Left ventricle myocardium inferior (tissue), 1 donor: ENCODE data around the gene MMP15. TPM values are rescaled to one million over a fixed set of nuclear protein-coding genes. Genes with fewer than 3 reads are reported as not detected.

Source experiments
- DNase-seq: peaks from one replicate; pipeline ENCODE4 v3.0.0-alpha.2; 2020
- H3K27ac ChIP-seq: fragments of 200-600 bp; replicated peaks from 2 replicates; pipeline ENCODE4 v1.8.0; 2021
- H3K27me3 ChIP-seq: fragments of 200-600 bp; 2 replicates; pipeline ENCODE4 v1.8.0; 2021; ENCODE audit warnings: low read depth
- H3K36me3 ChIP-seq: fragments of 200-600 bp; 2 replicates; pipeline ENCODE4 v1.8.0; 2021
- H3K4me1 ChIP-seq: fragments of 200-600 bp; 2 replicates; pipeline ENCODE4 v1.8.0; 2021
- H3K4me3 ChIP-seq: fragments of 200-600 bp; 2 replicates; pipeline ENCODE4 v1.8.0; 2021; ENCODE audit warnings: mild to moderate bottlenecking, moderate library complexity
- H3K9me3 ChIP-seq: fragments of 200-600 bp; replicated peaks from 2 replicates; pipeline ENCODE4 v1.8.0; 2021
- intact Hi-C: fragments of 100-400 bp; cut with micrococcal nuclease; formaldehyde crosslinking; loops from one replicate; pipeline ENCODE4 v1.11.0; 2022
- total RNA-seq: library from RNA; stranded (reverse); fragmentation: NEBNext Ultra II Directional; extraction: Animal tissue kit (Norgen Biotek cat#: 25700); gene quantifications from one replicate; pipeline ENCODE4 v1.2.1, GENCODE V29; 2021
- TF ChIP-seq, protein P1 (sequence below): fragments of 200-600 bp; IDR thresholded peaks from 2 replicates; pipeline ENCODE4 v1.8.0; 2021; ENCODE audit warnings: antibody characterized with exemption, mild to moderate bottlenecking, borderline replicate concordance
- donor health status: DM: no; HTN: yes; CAD: no; lungs with severe emphysema.

The MMP15 gene
- total RNA-seq, 1 donor from 2014 or later, result 64.1 TPM

DNA sequence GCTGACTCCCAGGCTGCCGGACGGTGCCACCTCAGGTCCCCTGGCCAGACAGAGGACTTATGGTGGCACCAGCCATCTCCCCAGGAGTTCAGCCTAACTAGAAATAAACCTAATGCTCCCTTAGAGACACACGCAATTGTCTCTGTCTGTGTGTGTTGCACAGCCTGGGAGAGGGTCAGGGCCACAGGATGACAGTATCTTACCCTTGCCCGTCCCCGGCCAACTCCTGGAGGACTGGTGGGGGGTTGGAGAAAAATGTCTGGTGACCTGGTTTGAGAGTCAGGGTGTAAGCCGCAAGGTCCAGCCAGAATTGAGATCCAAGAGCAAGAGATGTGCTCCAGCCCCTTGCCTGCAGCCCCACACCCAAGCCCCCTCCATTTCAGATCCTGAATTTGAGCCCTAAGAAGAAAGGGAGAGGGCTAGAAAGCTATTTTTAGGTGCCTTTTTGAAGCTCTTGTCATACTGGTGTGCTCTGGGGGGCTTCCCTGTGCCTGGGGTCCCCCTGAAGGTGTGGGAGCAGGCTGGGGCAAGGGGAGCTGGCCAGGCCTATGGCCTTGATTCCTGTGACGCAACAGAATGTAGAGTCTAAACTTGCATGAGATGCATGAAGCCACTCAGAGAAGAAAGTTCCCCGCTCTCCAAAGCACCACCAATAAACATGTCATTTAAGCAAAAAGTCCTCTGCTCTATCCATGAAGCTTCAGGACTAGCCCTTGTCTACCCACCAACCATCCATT, 37.9 kb upstream of the MMP15 start:
- no peak for DNase-seq
- Histone ChIP-seq H3K4me1 (peaks cover 25% of the 10 kb centered on the region), H3K9me3 (no peaks in the 10 kb centered on the region), H3K27ac (no peak overlapping the region), H3K27me3 (no peaks in the 10 kb centered on the region), H3K4me3 (no peak overlapping the region), H3K36me3 (no peaks in the 10 kb centered on the region)
- intact Hi-C loops, result no loop called here
- TF ChIP-seq, protein P1, sequence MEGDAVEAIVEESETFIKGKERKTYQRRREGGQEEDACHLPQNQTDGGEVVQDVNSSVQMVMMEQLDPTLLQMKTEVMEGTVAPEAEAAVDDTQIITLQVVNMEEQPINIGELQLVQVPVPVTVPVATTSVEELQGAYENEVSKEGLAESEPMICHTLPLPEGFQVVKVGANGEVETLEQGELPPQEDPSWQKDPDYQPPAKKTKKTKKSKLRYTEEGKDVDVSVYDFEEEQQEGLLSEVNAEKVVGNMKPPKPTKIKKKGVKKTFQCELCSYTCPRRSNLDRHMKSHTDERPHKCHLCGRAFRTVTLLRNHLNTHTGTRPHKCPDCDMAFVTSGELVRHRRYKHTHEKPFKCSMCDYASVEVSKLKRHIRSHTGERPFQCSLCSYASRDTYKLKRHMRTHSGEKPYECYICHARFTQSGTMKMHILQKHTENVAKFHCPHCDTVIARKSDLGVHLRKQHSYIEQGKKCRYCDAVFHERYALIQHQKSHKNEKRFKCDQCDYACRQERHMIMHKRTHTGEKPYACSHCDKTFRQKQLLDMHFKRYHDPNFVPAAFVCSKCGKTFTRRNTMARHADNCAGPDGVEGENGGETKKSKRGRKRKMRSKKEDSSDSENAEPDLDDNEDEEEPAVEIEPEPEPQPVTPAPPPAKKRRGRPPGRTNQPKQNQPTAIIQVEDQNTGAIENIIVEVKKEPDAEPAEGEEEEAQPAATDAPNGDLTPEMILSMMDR, result no peak

DNA sequence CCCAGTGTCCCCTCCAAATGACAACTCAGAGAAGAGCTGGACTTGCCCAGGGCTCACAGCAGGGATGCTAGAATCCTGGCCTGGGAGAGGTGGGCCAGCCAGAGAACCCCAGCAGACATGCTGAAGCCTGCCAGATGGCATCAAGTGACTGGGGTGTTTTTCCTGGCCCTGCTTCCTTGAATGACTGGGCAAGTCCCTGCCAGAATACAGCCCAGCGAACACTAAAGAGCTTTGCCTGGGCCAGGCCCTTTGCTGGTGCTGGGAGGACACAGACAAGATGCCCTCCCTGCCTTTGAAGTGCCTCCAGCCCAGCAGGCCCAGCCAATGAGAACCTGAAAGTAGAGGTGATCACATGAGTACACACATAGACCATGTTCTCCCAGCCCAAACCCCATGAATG, 36.6 kb upstream of the MMP15 start:
- Histone ChIP-seq H3K27me3 (no peaks in the 10 kb centered on the region), H3K4me3 (no peak overlapping the region), H3K27ac (peak overlapping the region; percentile 60), H3K4me1 (peaks cover 25% of the 10 kb centered on the region), H3K36me3 (peaks cover 3% of the 10 kb centered on the region), H3K9me3 (no peaks in the 10 kb centered on the region)
- intact Hi-C loops, result no loop called here
- TF ChIP-seq, protein P1, result no peak
- DNase-seq, result peak; percentile 51

DNA sequence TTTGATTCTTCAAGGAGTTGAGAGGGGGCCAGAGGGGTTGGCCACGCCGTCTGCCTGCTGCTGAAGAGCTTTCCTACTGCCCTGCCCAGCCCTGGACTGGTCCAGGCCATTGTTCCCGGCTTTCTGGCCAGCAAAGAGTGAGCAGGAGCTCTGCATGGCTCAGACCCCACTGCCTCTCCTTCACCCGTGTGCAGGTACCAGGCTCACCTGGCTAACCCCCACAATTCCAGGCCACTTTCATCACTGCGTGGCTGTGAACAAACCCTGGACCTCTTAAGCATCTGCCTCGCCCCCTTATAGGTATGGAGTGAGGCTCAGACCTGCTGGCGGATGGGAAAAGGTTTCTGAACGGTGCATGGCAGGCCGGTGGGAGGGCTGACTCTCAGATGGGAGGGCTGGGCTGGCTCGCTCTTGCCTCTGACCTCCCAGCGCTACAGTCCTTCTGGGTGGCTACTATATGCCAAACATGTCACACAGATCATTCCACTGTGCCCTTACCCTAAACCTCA, 33.9 kb upstream of the MMP15 start:
- TF ChIP-seq, protein P1, result no peak
- Histone ChIP-seq H3K27me3 (no peaks in the 10 kb centered on the region), H3K27ac (no peak overlapping the region), H3K4me3 (no peak overlapping the region), H3K4me1 (peaks cover 24% of the 10 kb centered on the region), H3K9me3 (no peaks in the 10 kb centered on the region), H3K36me3 (peaks cover 21% of the 10 kb centered on the region)
- no peak for DNase-seq
- intact Hi-C loops, result no loop called here

DNA sequence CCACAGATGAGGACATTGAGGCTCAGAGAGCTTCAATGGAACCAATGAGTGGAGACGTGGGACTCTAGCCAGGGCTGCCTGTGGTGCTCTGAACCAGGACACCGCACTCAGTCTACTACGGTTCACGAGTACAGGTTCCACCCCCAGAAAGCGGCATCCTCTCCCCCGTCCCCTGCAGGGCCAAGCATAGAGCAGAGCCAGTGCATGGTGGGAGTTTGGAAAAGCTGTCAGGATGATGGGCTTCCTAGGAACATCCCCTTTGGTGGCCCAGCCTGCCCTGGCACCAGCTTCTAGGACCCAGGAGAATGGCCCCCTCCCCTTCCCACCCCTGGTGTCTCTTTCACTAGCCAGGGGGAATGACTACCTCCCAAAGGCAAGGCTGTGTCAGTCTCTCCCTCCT, 33.5 kb upstream of the MMP15 start:
- Histone ChIP-seq H3K9me3 (no peaks in the 10 kb centered on the region), H3K4me1 (peaks cover 24% of the 10 kb centered on the region), H3K4me3 (no peak overlapping the region), H3K36me3 (peaks cover 25% of the 10 kb centered on the region), H3K27me3 (no peaks in the 10 kb centered on the region), H3K27ac (no peak overlapping the region)
- DNase-seq, result no peak
- TF ChIP-seq, protein P1, result no peak
- intact Hi-C loops, result no loop called here

DNA sequence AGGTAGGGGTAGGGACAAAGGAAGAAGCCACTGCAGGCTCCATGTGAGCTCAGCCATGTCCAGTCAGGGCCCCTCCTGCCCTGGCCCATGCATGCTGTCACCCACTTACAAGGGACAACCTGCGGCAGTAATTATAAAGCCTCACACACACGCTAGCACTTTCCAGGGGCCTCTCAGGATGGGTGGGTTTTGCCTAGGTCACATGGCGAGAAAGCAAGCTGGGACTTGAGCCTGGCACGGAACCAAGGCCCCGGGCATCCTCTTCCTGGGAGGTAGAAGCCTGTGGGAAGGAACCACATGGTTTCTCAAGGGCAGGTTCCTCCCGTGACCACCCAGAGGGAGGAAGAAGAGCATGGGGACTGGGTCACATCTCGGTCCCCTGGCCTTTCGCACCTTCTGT, 32.1 kb upstream of the MMP15 start:
- intact Hi-C loops, result no loop called here
- no peak overlapping the region for H3K4me3 ChIP-seq

More for the DNA sequence above, 32.1 kb upstream of the MMP15 start:
- Histone ChIP-seq H3K27ac (no peak overlapping the region), H3K36me3 (peaks cover 35% of the 10 kb centered on the region), H3K4me1 (peaks cover 37% of the 10 kb centered on the region), H3K9me3 (no peaks in the 10 kb centered on the region), H3K27me3 (no peaks in the 10 kb centered on the region)
- no peak for DNase-seq
- TF ChIP-seq, protein P1, result no peak
